ENCODE results near the gene RBBP8NL.

RBBP8NL gene, protein sequence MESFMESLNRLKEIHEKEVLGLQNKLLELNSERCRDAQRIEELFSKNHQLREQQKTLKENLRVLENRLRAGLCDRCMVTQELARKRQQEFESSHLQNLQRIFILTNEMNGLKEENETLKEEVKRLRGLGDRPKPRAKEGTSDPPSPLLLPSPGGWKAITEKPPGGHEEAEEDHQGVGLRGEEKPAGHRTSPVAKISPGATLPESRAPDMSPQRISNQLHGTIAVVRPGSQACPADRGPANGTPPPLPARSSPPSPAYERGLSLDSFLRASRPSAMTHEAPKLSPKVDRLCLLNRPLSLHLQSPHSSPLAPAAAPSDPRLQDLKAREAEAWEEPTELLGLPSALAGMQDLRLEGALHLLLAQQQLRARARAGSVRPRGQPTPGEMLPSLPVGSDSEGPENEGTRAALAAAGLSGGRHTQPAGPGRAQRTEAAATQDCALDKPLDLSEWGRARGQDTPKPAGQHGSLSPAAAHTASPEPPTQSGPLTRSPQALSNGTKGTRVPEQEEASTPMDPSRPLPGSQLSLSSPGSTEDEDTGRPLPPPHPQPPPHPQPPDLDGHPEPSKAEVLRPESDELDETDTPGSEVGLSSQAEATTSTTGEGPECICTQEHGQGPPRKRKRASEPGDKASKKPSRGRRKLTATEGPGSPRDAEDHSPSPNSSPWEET

DNA sequence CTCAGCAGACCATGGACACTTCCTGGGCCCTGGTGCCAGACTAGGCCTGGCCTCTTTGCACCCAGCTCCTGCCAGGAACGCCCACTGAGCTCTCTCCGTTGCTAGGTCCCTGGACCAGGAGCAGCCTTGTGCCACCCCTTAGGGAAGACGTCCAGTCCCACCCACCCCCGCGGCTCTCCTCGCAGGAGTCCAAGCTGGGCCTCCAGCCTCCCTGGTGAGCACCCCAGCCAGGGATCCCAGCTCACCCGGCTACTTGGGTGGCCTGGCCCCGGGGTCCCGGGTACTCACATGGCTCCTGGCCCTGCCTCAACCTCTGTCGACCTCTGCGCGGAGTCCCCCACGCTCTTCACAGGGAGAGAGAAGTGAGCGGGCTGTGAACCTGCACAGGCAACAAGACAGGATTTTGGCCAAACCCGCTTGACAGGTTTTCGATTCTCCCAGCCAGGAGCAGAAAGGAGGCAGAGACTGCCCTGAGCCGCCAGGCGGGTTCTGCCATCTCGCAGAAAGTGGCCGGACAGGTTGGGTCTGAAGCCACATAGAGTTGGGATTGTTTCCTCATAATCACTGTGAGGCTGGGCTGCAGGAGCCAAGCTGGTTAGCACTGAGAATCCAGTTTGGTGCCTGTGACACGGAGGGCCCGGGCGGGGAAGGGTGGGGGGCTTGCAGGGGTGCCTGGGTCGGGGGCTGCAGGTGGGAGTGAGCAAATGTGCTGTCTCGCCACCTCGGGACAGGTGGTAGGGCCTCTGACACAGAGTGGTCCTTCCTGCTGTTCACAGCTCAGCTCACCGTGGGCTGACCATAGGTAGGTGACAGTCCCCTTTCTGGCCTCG is at the start of gene RBBP8NL:
Gene RBBP8NL, minus strand, starts transcription at position 368 of the 830 bp plus-strand sequence. CDS start 7,892 bp downstream, outside the sequence.
- DNase-seq (ENCODE audit: low read depth in 2 of 2) = no peak

GRCh38 chr20:62476056-62476838 is 48.9 kb upstream of the RBBP8NL start:
- DNase-seq (ENCODE audit: low read depth in 2 of 2) = no peak

- DNase-seq (ENCODE audit: low read depth in 2 of 2) = no peak
These were observed 48.4 kb upstream of the RBBP8NL start, which contains the start of gene GATA5 for GRCh38 chr20:62475772-62476055. TSS of gene GATA5 (minus strand) at chr20:62475995. CDS start at chr20:62475521, 474 bp downstream.

DNA sequence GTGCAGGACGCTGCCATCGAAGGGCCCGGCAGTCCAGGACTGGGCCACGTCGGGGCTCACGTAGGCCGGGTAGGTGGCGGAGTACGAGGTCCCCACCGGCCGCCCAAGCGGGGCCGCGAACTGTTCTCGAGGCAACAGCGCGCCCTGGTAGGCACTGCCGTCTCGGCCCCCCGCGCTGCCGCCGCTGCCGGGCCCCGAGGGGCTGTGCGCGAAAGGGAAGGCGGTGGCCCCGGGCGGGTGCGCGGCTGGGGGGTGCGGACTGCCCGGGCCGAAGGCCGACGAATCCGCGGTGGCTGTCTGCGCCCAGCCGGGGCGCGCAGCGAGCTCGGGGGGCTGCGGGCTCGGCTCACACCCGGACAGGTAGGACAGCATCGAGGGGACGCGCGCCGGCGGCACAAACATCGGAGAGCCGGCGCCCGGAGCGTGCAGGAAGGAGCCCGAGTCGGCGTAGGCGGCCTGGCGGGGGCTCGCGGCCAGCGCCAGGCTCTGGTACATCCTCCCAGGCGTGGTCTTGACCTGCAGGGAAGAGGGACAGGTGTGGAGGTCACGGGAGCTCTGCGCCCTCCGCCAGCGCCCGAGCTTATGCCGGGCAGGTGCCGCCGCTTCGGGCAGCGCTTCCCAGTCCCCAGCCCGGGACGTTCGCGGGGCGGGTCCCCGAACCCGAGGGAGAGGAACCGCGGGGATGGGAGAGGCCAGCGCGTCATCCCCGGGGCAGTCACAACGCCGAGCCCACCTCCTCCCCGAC is 47.9 kb upstream of the RBBP8NL start:
- DNase-seq (ENCODE audit: low read depth in 2 of 2) = no peak

- no peak for DNase-seq (ENCODE audit: low read depth in 2 of 2)
These were observed 47.3 kb upstream of the RBBP8NL start for GRCh38 chr20:62474604-62475026.

- no peak for DNase-seq (ENCODE audit: low read depth in 2 of 2)
These were observed 46.6 kb upstream of the RBBP8NL start for GRCh38 chr20:62473717-62474603.

DNA sequence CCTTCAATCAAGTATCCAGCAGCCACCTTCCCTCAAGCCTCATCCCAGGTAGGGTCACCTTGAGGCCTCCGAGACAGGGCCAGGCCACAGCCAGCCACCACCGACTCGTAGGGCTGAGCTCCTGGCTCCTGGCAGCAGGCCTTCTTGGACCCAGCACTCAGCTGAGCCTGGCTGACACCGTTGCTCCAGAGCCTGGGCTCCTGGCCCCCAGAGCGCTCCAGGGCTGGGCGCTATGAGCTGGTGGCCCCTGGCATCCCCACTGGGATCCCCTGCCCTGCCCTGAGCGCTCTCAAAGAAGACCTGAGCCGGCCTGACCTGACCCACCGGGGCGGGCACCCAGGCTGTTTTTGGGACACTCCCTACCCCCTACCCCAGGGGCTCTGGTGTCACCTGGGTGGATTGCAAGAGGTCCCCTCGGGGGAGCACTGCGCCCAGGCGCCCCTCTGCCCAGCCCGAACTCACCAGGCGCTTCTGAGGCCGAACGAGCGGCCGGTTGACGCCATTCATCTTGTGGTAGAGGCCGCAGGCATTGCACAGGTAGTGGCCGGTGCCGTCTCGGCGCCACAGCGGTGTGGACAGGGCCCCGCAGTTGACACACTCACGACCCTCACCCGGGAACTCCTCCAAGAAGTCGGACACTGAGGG is 45.7 kb upstream of the RBBP8NL start:
- no peak for DNase-seq (ENCODE audit: low read depth in 2 of 2)

- DNase-seq (ENCODE audit: low read depth in 2 of 2) = no peak
These were observed 45.0 kb upstream of the RBBP8NL start for GRCh38 chr20:62472138-62472940.

GRCh38 chr20:62470459-62470858 is 43.1 kb upstream of the RBBP8NL start:
- no peak for DNase-seq (ENCODE audit: low read depth in 2 of 2)

- no peak for DNase-seq (ENCODE audit: low read depth in 2 of 2)
These were observed 42.7 kb upstream of the RBBP8NL start for GRCh38 chr20:62470001-62470400.

GRCh38 chr20:62469352-62469751 is 42.0 kb upstream of the RBBP8NL start:
- no peak for DNase-seq (ENCODE audit: low read depth in 2 of 2)

GRCh38 chr20:62466806-62467537 is 39.6 kb upstream of the RBBP8NL start:
- DNase-seq (ENCODE audit: low read depth in 2 of 2) = no peak

- DNase-seq (ENCODE audit: low read depth in 2 of 2) = no peak
These were observed 38.9 kb upstream of the RBBP8NL start for GRCh38 chr20:62466072-62466760.

- DNase-seq (ENCODE audit: low read depth in 2 of 2) = no peak
These were observed 37.7 kb upstream of the RBBP8NL start for GRCh38 chr20:62464990-62465389.

DNA sequence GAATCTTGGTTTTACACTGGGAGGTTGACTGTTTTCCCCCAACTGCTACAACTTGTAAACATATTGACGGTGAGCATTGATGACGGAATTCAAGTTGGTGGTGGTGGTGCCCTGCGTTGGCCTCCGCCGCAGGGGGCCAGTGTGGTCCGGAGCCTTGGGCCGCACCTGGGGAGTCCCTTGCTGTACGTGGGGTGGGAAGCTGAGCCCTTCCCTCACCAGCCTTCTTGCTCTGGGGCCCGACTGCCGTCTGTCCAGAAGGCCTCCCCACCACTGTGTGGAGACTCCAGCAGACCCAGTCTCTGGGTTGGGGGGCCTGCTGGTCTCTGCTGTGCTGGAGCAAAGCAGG is 37.1 kb upstream of the RBBP8NL start:
- no peak for DNase-seq (ENCODE audit: low read depth in 2 of 2)

DNA sequence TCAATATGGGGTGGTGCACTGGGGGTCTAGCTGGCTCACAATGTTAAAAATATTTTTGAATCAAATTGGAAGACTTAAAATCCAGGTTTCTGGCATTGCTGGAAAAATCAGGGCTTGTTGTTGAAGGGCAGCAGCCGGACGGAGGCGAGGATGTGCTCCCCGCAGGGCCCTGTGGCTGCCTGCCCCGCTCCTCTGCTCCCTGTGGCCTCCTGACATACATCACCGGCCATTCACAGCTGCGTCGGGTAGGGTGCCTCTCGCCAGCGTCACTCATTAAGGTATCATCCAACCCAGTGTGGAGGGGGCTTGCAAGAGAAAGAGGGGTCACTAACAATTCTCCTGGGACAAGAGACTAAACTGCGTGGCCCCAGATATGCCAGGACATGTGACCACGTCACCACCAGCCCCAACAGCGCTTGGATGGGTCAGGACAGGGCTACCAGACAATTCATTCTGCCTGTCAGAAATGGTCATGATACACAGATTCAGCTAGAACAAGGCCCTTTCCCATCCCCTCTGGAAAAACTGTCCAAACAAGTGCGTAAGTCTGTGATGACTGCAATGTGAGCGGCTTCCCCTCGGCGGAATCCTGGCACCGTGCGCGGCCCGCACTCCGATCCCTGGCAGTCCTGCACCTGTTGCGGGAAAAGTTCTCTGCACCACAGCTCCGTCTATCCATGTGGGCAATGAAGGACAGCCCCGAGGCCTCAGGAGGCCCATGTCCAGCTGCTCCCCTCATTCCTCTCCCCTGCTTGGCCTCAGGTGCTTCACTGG is 36.5 kb upstream of the RBBP8NL start:
- DNase-seq (ENCODE audit: low read depth in 2 of 2) = no peak

Measured in stimulated activated CD8-positive, alpha-beta memory T cell treated with anti-CD3 and anti-CD28 coated beads, Interleukin-15, amount 100 ng/mL, for 4 hours (primary cell).